GM23338 (cell line): ENCODE data around the gene NLRC5.

Experiments used
- CTCF ChIP-seq, 2 experiments: fragments of 200-600 bp in 1 of 2; sonication (generic) in 1 of 2; conservative IDR thresholded peaks; 2 replicates each; pipeline versions ENCODE4 v1.5.1 to v1.6.1; 2016 to 2017; ENCODE audit warnings: antibody characterized with exemption in 2 of 2, low read depth in 2 of 2, mild to moderate bottlenecking in 2 of 2, moderate library complexity in 1 of 2
- EZH2phosphoT487 ChIP-seq: fragments of 200-600 bp; sonication (generic); IDR thresholded peaks from one replicate; pipeline ENCODE4 v1.8.1; 2018; ENCODE audit warnings: antibody characterized with exemption; ENCODE audit not compliant: unreplicated experiment
- JUNB ChIP-seq: IDR thresholded peaks from one replicate; pipeline ENCODE4 v1.6.1; 2016; ENCODE audit warnings: antibody characterized with exemption; ENCODE audit not compliant: unreplicated experiment
- POLR2AphosphoS5 ChIP-seq: IDR thresholded peaks from 2 replicates; pipeline ENCODE4 v1.6.1; 2016; ENCODE audit warnings: antibody characterized with exemption, low read depth
- REST ChIP-seq: IDR thresholded peaks from one replicate; pipeline ENCODE4 v1.6.1; 2018; ENCODE audit warnings: antibody characterized with exemption; ENCODE audit not compliant: unreplicated experiment

GRCh38 chr16:56994311-56994710 lies 5.0 kb downstream of the NLRC5 start:
- TF ChIP-seq POLR2AphosphoS5 (no peak), CTCF (conservative IDR thresholded peaks at IDR 0.05; ENCODE audit: low read depth in 2 of 2) (no peak), JUNB (no peak), EZH2phosphoT487 (no peak), REST (no peak)
